Thyroid gland (tissue), 4 donors: ENCODE data around the gene LRRC4C. TPM values are rescaled to one million over a fixed set of nuclear protein-coding genes. Genes with fewer than 3 reads are reported as not detected.

ENCODE experiments used
- DNase-seq, 2 donors: peaks; one replicate each; pipeline ENCODE4 v3.0.0-alpha.2; 2019
- H3K27ac ChIP-seq, 3 donors: fragments of 200-600 bp; sonication (generic); 1 replicate in 2 of 3; 2 replicates in 1 of 3; pipeline ENCODE4 v1.5.1; 2016 to 2019; ENCODE audit warnings: mild to moderate bottlenecking in 1 of 3, moderate library complexity in 1 of 3
- H3K27me3 ChIP-seq: fragments of 200-600 bp; sonication (generic); one replicate; pipeline ENCODE4 v1.5.1; 2019
- H3K36me3 ChIP-seq, 2 donors: fragments of 200-600 bp; sonication (generic); one replicate each; pipeline ENCODE4 v1.5.1; 2016 to 2019
- H3K4me1 ChIP-seq, 2 donors: fragments of 200-600 bp; sonication (generic); one replicate each; pipeline ENCODE4 v1.5.1; 2017 to 2019
- H3K4me3 ChIP-seq, 3 donors: fragments of 200-600 bp; sonication (generic); replicated peaks in 1 of 3; 1 replicate in 2 of 3; 2 replicates in 1 of 3; pipeline ENCODE4 v1.5.1; 2016; ENCODE audit warnings: mild to moderate bottlenecking in 1 of 3
- H3K9me3 ChIP-seq: fragments of 200-600 bp; sonication (generic); one replicate; pipeline ENCODE4 v1.5.1; 2017
- POLR2A ChIP-seq, 2 donors: fragments of 450-650 bp; IDR thresholded peaks; one replicate each; pipeline ENCODE4 v1.6.1; 2017; ENCODE audit warnings: antibody characterized with exemption in 2 of 2, mild to moderate bottlenecking in 2 of 2, moderate library complexity in 1 of 2
- WGBS, 2 donors: methylation state at CpG; one replicate each; pipeline ENCODE4 v1.1.5; 2017; 5-methylcytosine and 5-hydroxymethylcytosine counted together
- intact Hi-C: fragments of 100-400 bp; cut with DNase I; formaldehyde crosslinking; loops from one replicate; pipeline ENCODE4 v1.15.1; 2023
- total RNA-seq, 4 donors: library from RNA; depleted of rRNA; stranded (reverse); fragments of >200 nt; gene quantifications; one replicate each; pipeline ENCODE4 v1.2.3, GENCODE V29; 2016
- TF ChIP-seq, protein P1 (sequence below), 6 experiments: fragments of 200-600 bp in 3 of 6; fragments of 450-650 bp in 3 of 6; sonication (generic) in 3 of 6; IDR thresholded peaks; one replicate each; pipeline ENCODE4 v1.5.1; 2016 to 2019; ENCODE audit warnings: antibody characterized with exemption in 6 of 6, mild to moderate bottlenecking in 2 of 6, inconsistent platforms in 1 of 6, moderate library complexity in 1 of 6

LRRC4C gene
- total RNA-seq, 4 donors from 2014 or later = 4.6 to 13.9 (median 7.8) TPM

DNA sequence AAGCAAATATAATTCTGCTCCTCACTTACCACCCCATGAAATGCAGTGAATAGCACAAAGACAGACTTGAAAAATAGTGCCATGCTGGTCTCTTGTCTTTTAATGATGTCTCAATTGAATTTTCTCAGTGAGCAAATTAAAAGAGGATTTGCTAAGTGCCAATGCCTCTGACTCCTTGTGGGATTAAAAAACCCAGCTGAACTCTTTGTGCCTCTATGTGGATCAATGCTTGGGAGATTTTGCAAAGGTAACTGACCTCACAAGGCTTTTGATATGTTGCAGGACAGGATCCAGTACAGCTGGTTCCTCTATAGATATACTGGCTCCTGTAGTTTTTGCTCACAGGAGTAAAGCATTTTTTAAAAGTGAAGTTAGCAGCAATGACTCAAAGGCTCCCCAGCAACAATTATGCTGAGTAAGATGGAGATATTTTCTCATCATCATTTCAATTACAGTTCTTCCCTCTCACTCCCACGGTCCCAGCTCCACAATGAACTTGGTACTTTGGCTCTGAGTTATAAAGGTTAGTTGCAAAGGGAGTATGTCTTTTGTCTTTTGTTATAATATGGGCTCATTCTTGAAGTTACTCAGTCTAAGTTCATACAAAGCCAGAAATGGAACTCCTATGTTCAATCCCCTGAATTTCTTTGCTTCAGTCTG lies 471.5 kb downstream of the LRRC4C start:
- Histone ChIP-seq H3K36me3 (no peaks in the 10 kb centered on the region), H3K27me3 (no peaks in the 10 kb centered on the region), H3K9me3 (no peaks in the 10 kb centered on the region), H3K4me3 (no peak overlapping the region), H3K4me1 (no peaks in the 10 kb centered on the region), H3K27ac (no peak overlapping the region)
- no peak for DNase-seq
- intact Hi-C loops = no loop called here
- 41 to 48% methylated on average over 1 of the region's 1 CpG for WGBS, 2 donors
- TF ChIP-seq, protein P1, sequence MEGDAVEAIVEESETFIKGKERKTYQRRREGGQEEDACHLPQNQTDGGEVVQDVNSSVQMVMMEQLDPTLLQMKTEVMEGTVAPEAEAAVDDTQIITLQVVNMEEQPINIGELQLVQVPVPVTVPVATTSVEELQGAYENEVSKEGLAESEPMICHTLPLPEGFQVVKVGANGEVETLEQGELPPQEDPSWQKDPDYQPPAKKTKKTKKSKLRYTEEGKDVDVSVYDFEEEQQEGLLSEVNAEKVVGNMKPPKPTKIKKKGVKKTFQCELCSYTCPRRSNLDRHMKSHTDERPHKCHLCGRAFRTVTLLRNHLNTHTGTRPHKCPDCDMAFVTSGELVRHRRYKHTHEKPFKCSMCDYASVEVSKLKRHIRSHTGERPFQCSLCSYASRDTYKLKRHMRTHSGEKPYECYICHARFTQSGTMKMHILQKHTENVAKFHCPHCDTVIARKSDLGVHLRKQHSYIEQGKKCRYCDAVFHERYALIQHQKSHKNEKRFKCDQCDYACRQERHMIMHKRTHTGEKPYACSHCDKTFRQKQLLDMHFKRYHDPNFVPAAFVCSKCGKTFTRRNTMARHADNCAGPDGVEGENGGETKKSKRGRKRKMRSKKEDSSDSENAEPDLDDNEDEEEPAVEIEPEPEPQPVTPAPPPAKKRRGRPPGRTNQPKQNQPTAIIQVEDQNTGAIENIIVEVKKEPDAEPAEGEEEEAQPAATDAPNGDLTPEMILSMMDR (IDR thresholded peaks at IDR 0.05) = no peak
- TF ChIP-seq POLR2A (IDR thresholded peaks at IDR 0.05) = no peak

DNA sequence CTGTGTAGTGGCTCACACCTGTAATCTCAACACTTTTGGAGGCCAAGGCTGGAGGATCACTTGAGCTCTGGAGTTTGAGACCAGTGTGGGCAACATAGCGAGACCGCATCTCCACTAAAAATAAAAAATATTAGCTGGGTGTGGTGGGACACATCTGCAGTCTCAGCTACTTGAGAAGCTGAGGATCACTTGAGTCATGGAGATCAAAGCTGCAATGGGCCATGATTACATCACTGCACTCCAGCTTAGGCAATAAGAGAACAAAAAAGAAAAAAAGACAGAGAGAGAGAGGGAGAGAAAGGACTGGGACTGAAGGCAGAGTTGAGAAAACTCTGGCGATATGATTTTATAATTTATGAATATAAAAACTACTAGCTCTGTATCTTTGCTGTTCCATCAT lies 473.1 kb downstream of the LRRC4C start:
- TF ChIP-seq POLR2A (IDR thresholded peaks at IDR 0.05) = no peak
- TF ChIP-seq, protein P1 (IDR thresholded peaks at IDR 0.05) = no peak
- Histone ChIP-seq H3K27me3 (no peaks in the 10 kb centered on the region), H3K27ac (no peak overlapping the region), H3K4me3 (no peak overlapping the region), H3K4me1 (no peaks in the 10 kb centered on the region), H3K36me3 (no peaks in the 10 kb centered on the region), H3K9me3 (no peaks in the 10 kb centered on the region)
- intact Hi-C loops = no loop called here
- peak in 1 of 2 donors; percentile 11 for DNase-seq
- WGBS, 2 donors = 60 to 86% methylated on average over 3 of the region's 3 CpGs

DNA sequence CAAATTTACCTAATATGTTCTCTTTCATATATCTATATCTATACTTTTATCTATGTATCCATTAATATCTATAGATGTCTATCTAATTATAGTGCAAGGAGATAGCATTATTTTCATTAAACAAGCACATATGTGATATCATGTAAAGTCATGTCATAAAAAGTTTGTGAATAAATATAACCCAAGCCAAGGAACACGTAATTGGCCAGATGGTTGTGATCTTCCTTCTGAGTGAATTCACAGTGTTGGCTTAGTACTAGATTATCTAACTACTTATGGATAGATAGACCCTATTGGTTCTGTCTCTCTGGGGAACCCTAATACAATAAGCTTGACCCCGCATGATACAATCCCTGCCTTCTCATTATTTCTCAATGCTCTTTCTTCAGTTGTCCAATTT lies 484.4 kb downstream of the LRRC4C start:
- Histone ChIP-seq H3K27ac (no peak overlapping the region), H3K4me3 (no peak overlapping the region), H3K4me1 (no peaks in the 10 kb centered on the region), H3K27me3 (no peaks in the 10 kb centered on the region), H3K9me3 (no peaks in the 10 kb centered on the region), H3K36me3 (no peaks in the 10 kb centered on the region)
- no peak for DNase-seq
- 87 to 93% methylated on average over 2 of the region's 2 CpGs for WGBS, 2 donors
- intact Hi-C loops = no loop called here
- TF ChIP-seq POLR2A (IDR thresholded peaks at IDR 0.05) = no peak
- TF ChIP-seq, protein P1 (IDR thresholded peaks at IDR 0.05) = no peak

DNA sequence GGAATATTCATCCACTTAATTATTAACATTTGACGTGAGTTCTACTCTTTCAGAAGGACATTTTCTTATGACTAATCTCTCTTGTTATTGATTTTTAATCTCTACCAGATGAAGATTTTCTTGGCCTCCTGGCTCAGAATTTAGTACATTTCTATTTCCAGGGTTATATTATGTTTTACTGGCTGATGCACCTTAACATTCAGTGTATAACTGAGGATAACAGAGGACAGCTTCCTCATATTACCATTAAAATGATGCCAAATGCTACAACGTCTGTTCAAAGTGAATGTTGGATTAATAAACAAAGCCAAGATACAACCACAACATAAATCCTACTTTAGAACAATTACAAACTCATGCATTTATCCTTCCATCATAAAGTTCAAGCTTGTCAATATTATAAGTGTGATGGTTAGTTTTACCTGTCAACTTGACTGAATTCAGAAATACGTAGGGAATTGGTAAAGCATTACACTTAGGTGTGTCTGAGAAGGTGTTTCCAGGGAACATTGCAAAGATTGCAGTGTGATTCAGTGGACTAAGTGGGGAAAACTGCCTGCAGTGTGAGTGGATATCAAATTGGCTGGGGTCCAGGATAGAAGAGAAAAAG lies 485.2 kb downstream of the LRRC4C start:
- Histone ChIP-seq H3K36me3 (no peaks in the 10 kb centered on the region), H3K9me3 (no peaks in the 10 kb centered on the region), H3K4me3 (no peak overlapping the region), H3K27me3 (no peaks in the 10 kb centered on the region), H3K4me1 (no peaks in the 10 kb centered on the region), H3K27ac (no peak overlapping the region)
- WGBS, 2 donors = 65 to 76% methylated on average over 3 of the region's 3 CpGs
- DNase-seq = no peak
- TF ChIP-seq POLR2A (IDR thresholded peaks at IDR 0.05) = no peak
- TF ChIP-seq, protein P1 (IDR thresholded peaks at IDR 0.05) = no peak
- intact Hi-C loops = no loop called here

DNA sequence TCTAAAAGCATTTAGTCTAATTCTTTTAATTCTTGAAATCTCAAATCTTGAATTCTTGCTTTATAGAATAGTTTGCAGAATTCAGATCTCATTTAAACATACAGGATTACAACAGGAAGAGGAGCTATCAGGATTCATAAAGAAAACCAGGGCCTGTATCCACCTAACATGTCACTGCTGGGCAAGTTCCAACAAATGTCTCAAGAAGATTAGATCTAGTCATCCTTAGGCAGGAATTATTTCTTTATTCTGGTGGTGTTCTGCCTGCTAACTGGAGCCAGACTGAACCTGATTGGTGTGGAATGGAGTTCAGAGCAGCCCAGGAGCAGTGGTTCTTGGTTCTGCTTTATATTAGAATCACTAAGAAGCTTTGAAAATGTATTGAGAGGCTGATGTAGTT lies 500.7 kb downstream of the LRRC4C start:
- H3K9me3 ChIP-seq = no peaks in the 10 kb centered on the region
- no peak overlapping the region for H3K27ac ChIP-seq
- intact Hi-C loops = no loop called here
- H3K4me3 ChIP-seq = no peak overlapping the region
- H3K27me3 ChIP-seq = no peaks in the 10 kb centered on the region
- DNase-seq = no peak
- no peaks in the 10 kb centered on the region for H3K4me1 ChIP-seq
- no peaks in the 10 kb centered on the region for H3K36me3 ChIP-seq
- TF ChIP-seq POLR2A (IDR thresholded peaks at IDR 0.05) = no peak
- TF ChIP-seq, protein P1 (IDR thresholded peaks at IDR 0.05) = no peak
